Endothelial cell of umbilical vein (primary cell): ENCODE measurements around the gene SPOPL. TPM values are rescaled to one million over a fixed set of nuclear protein-coding genes. Genes with fewer than 3 reads are reported as not detected.

ENCODE experiments used
- BruUV-seq: library from RNA; stranded (reverse); fragments of 400-500 nt; replicated peaks from 2 replicates; lab custom pipeline; 2021; lab: Mats Ljungman, UMichigan
- CTCF ChIA-PET: fragments of 300-600, 350-600 bp; sonication (Branson Sonifier 250); formaldehyde crosslinking; loops from one replicate; lab custom pipeline; 2021; ENCODE audit warnings: antibody characterized with exemption, inconsistent platforms; lab: Charles Lee
- POLR2A ChIA-PET: fragments of 300-600, 350-600 bp; sonication (Branson Sonifier 250); formaldehyde crosslinking; loops from one replicate; lab custom pipeline; 2021; ENCODE audit warnings: antibody characterized with exemption, inconsistent platforms; lab: Charles Lee
- DNase-seq: peaks from one replicate; pipeline ENCODE4 v3.0.0-alpha.2; 2011; ENCODE audit warnings: low read depth, low spot score
- FAIRE-seq: peaks from 2 replicates; lab custom pipeline; 2011; peaks lifted over from hg19 to GRCh38; lab: Jason Lieb, UNC
- H2AFZ ChIP-seq: 2 replicates; pipeline ENCODE4 v1.6.0; 2012; ENCODE audit warnings: low read depth, low read length, control low read depth, inconsistent platforms
- H3K27ac ChIP-seq: 2 replicates; pipeline ENCODE4 v1.5.1; 2011; ENCODE audit warnings: low read depth, mild to moderate bottlenecking, control low read depth, low read length, moderate library complexity; ENCODE audit not compliant: insufficient read depth
- H3K27me3 ChIP-seq, 2 experiments: 2 replicates each; pipeline versions ENCODE4 v1.6.0 to v1.6.1; 2011; ENCODE audit warnings: low read length in 2 of 2, mixed read lengths in 1 of 2; ENCODE audit not compliant: control insufficient read depth in 2 of 2, insufficient read depth in 2 of 2
- H3K36me3 ChIP-seq, 2 experiments: 2 replicates in 1 of 2; 3 replicates in 1 of 2; pipeline ENCODE4 v1.5.1; 2011; ENCODE audit warnings: low read length in 2 of 2, mild to moderate bottlenecking in 1 of 2, moderate library complexity in 1 of 2; ENCODE audit not compliant: control insufficient read depth in 2 of 2, insufficient read depth in 2 of 2; ENCODE audit errors: extremely low read depth in 1 of 2
- H3K4me1 ChIP-seq: 3 replicates; pipeline ENCODE4 v1.5.1; 2011; ENCODE audit warnings: mild to moderate bottlenecking, low read length; ENCODE audit not compliant: control insufficient read depth, insufficient read depth; ENCODE audit errors: extremely low read depth
- H3K4me2 ChIP-seq: 2 replicates; pipeline ENCODE4 v1.6.1; 2011; ENCODE audit warnings: low read length, control low read depth, mixed read lengths; ENCODE audit not compliant: insufficient read depth
- H3K4me3 ChIP-seq, 3 experiments: fragments of 200-600 bp in 1 of 3; sonication (generic), shearing (Covaris generic) in 1 of 3; replicated peaks in 1 of 3; 2 replicates each; pipeline ENCODE4 v1.5.1; 2011 to 2016; ENCODE audit warnings: control low read depth in 3 of 3, low read length in 3 of 3, mild to moderate bottlenecking in 2 of 3, inconsistent platforms in 1 of 3, low read depth in 1 of 3, moderate library complexity in 1 of 3; ENCODE audit not compliant: insufficient read depth in 1 of 3
- H3K79me2 ChIP-seq: 2 replicates; pipeline ENCODE4 v1.6.0; 2012; ENCODE audit warnings: low read length, inconsistent platforms; ENCODE audit not compliant: control insufficient read depth, insufficient read depth
- H3K9ac ChIP-seq: replicated peaks from 2 replicates; pipeline ENCODE3; 2011; ENCODE audit warnings: low read length, control low read depth; ENCODE audit not compliant: insufficient read depth; ENCODE audit errors: extremely low read depth
- H3K9me1 ChIP-seq: replicated peaks from 3 replicates; pipeline ENCODE4 v1.6.0; 2011; ENCODE audit warnings: mild to moderate bottlenecking, low read length; ENCODE audit not compliant: control insufficient read depth, insufficient read depth; ENCODE audit errors: extremely low read depth
- H3K9me3 ChIP-seq: replicated peaks from 2 replicates; pipeline ENCODE4 v1.5.1; 2012; ENCODE audit warnings: low read length, inconsistent platforms; ENCODE audit not compliant: control insufficient read depth, insufficient read depth
- H4K20me1 ChIP-seq: replicated peaks from 2 replicates; pipeline ENCODE3; 2011; ENCODE audit warnings: mild to moderate bottlenecking, low read length; ENCODE audit not compliant: control insufficient read depth, insufficient read depth; ENCODE audit errors: extremely low read depth
- EZH2 ChIP-seq: IDR thresholded peaks from 2 replicates; pipeline ENCODE4 v1.6.1; 2012; ENCODE audit warnings: borderline replicate concordance, low read depth, mild to moderate bottlenecking, moderate library complexity, low read length, inconsistent platforms; ENCODE audit not compliant: severe bottlenecking
- FOS ChIP-seq: IDR thresholded peaks from 2 replicates; pipeline ENCODE4 v1.6.1; 2011; ENCODE audit warnings: mild to moderate bottlenecking, low read length, moderate library complexity, borderline replicate concordance; ENCODE audit not compliant: insufficient read depth
- GATA2 ChIP-seq: IDR thresholded peaks from 2 replicates; pipeline ENCODE4 v1.7.0; 2011; ENCODE audit warnings: low read depth, mild to moderate bottlenecking, moderate library complexity, mixed read lengths, low read length; ENCODE audit not compliant: insufficient read length, insufficient read depth
- JUN ChIP-seq: IDR thresholded peaks from 2 replicates; pipeline ENCODE4 v1.6.1; 2011; ENCODE audit warnings: borderline replicate concordance, low read depth; ENCODE audit not compliant: insufficient read length, insufficient read depth
- MYC ChIP-seq: IDR thresholded peaks from one replicate; pipeline ENCODE4 v1.6.1; 2011; ENCODE audit warnings: mild to moderate bottlenecking, low read depth, low read length
- POLR2A ChIP-seq: IDR thresholded peaks from 2 replicates; pipeline ENCODE4 v1.6.1; 2012; ENCODE audit warnings: low read depth, mild to moderate bottlenecking, control low read depth, low read length
- POLR2AphosphoS5 ChIP-seq: IDR thresholded peaks from 2 replicates; pipeline ENCODE4 v1.6.1; 2012; ENCODE audit warnings: low read depth, mild to moderate bottlenecking, control low read depth, low read length, moderate library complexity; ENCODE audit not compliant: insufficient read depth
- dilution Hi-C: fragments of 300-500 bp; cut with MboI; formaldehyde crosslinking; loops from one replicate; pipeline ENCODE4 v1.15.0; 2019; ENCODE audit warnings: low sequenced_read_pairs; ENCODE audit not compliant: extremely low pct_ligation_motif_present
- intact Hi-C: fragments of 100-400 bp; cut with micrococcal nuclease; formaldehyde crosslinking; loops from one replicate; pipeline ENCODE4 v1.10.0; 2022
- polyA plus RNA-seq, 4 experiments: library from polyadenylated mRNA; depleted of rRNA in 3 of 4; stranded (reverse) in 3 of 4; unstranded in 1 of 4; fragments of >200 nt; gene quantifications; 2 replicates each; pipeline versions ENCODE4 v1.2.1 to v1.2.3, GENCODE V29; 2011 to 2012; ENCODE audit warnings: missing spikeins in 1 of 4
- total RNA-seq: library from RNA; stranded (reverse); gene quantifications from 2 replicates; pipeline ENCODE4 v1.2.3, GENCODE V29; 2021
- TF ChIP-seq, protein P1 (sequence below): IDR thresholded peaks from 2 replicates; pipeline ENCODE4 v1.6.1; 2011; ENCODE audit not compliant: insufficient read depth, insufficient read length
- TF ChIP-seq, protein P2 (sequence below), 2 donors: IDR thresholded peaks; 1 replicate in 1 of 2; 2 replicates in 1 of 2; pipeline ENCODE4 v1.5.1; 2011; ENCODE audit warnings: low read length in 2 of 2, mild to moderate bottlenecking in 2 of 2, moderate library complexity in 2 of 2, control low read depth in 1 of 2, inconsistent platforms in 1 of 2, low read depth in 1 of 2; ENCODE audit not compliant: insufficient read depth in 1 of 2; ENCODE audit errors: extremely low read depth in 1 of 2

Gene SPOPL
- total and polyA plus RNA-seq, 2 donors (not counting 3 experiments of a cell fraction or from before 2014, with no cell fraction given) = 3.1 to 17.4 TPM

DNA sequence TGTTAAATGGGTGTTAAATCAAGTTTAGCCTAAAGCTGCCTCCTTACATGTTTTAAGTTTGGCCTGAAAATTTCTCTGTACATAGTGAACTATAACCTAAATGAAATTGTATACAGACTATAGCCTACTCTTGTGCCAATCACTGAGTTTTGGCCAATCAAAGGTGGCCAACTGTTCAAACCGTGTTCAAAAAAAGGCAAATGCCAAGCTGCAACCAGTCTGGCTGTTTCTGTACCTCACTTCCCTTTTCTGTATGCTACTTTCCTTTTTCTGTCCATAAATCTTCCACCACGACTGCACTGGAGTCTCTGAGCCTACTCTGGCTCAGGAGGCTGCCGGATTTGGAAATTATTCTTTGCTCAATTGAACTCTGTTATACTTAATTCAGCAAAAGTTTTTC is 121.0 kb downstream of the SPOPL start:
- no peak for TF ChIP-seq FOS
- TF ChIP-seq, protein P1, sequence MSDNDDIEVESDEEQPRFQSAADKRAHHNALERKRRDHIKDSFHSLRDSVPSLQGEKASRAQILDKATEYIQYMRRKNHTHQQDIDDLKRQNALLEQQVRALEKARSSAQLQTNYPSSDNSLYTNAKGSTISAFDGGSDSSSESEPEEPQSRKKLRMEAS = no peak
- no peak for TF ChIP-seq GATA2
- TF ChIP-seq, protein P2, sequence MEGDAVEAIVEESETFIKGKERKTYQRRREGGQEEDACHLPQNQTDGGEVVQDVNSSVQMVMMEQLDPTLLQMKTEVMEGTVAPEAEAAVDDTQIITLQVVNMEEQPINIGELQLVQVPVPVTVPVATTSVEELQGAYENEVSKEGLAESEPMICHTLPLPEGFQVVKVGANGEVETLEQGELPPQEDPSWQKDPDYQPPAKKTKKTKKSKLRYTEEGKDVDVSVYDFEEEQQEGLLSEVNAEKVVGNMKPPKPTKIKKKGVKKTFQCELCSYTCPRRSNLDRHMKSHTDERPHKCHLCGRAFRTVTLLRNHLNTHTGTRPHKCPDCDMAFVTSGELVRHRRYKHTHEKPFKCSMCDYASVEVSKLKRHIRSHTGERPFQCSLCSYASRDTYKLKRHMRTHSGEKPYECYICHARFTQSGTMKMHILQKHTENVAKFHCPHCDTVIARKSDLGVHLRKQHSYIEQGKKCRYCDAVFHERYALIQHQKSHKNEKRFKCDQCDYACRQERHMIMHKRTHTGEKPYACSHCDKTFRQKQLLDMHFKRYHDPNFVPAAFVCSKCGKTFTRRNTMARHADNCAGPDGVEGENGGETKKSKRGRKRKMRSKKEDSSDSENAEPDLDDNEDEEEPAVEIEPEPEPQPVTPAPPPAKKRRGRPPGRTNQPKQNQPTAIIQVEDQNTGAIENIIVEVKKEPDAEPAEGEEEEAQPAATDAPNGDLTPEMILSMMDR (IDR thresholded peaks at IDR 0.05; ENCODE audit: extremely low read depth in 1 of 2, insufficient read depth in 1 of 2, low read depth in 1 of 2, low read length in 2 of 2) = no peak
- TF ChIP-seq POLR2A = no peak
- TF ChIP-seq EZH2 = no peak
- no peak for TF ChIP-seq JUN
- no peak for TF ChIP-seq POLR2AphosphoS5
- TF ChIP-seq MYC = no peak
- CTCF ChIA-PET = interaction anchor here (1.0 kb wide), 1 partner anchor 9 kb away, joined by 4 read pairs; no protein-coding TSS in a partner anchor
- Histone ChIP-seq H3K9me1 (no peaks in the 10 kb centered on the region), H4K20me1 (no peaks in the 10 kb centered on the region), H3K27ac (no peak overlapping the region), H3K27me3 (peaks cover 0 to 2% of the 10 kb centered on the region in 2 experiments), H3K9me3 (no peaks in the 10 kb centered on the region), H3K36me3 (no peaks in the 10 kb centered on the region), H3K4me1 (no peaks in the 10 kb centered on the region), H2AFZ (no peak overlapping the region), H3K9ac (no peak overlapping the region), H3K4me3 (no peak overlapping the region), H3K79me2 (no peaks in the 10 kb centered on the region), H3K4me2 (no peak overlapping the region)
- intact Hi-C loops = no loop called here
- no TSS peak for BruUV-seq
- dilution Hi-C loops = no loop called here
- no peak for DNase-seq
- FAIRE-seq = no peak
- POLR2A ChIA-PET = no interaction called here
